ENCODE measurements around the gene ENTPD6. TPM values are rescaled to one million over a fixed set of nuclear protein-coding genes. Genes with fewer than 3 reads are reported as not detected.
A peak's percentile ranks its signal among the peaks of the same experiment; 100 is the strongest.

ENTPD6 gene
- total and polyA plus RNA-seq, 12 donors, result 30.9 to 260 (median 107) TPM

- peaks cover 0 to 43% of the 10 kb centered on the region in 2 donors for H3K36me3 ChIP-seq (replicated peaks in 1 of 2)
- intact Hi-C loops (cut with DNase I), result no loop called here
- DNase-seq, result peak in 1 of 7 donors; percentile 22
- H3K4me1 ChIP-seq (replicated peaks in 1 of 2), result peaks cover 10 to 13% of the 10 kb centered on the region in 2 donors
- no peak for TF ChIP-seq POLR2A (IDR thresholded peaks at IDR 0.05)
- TF ChIP-seq, protein P1, sequence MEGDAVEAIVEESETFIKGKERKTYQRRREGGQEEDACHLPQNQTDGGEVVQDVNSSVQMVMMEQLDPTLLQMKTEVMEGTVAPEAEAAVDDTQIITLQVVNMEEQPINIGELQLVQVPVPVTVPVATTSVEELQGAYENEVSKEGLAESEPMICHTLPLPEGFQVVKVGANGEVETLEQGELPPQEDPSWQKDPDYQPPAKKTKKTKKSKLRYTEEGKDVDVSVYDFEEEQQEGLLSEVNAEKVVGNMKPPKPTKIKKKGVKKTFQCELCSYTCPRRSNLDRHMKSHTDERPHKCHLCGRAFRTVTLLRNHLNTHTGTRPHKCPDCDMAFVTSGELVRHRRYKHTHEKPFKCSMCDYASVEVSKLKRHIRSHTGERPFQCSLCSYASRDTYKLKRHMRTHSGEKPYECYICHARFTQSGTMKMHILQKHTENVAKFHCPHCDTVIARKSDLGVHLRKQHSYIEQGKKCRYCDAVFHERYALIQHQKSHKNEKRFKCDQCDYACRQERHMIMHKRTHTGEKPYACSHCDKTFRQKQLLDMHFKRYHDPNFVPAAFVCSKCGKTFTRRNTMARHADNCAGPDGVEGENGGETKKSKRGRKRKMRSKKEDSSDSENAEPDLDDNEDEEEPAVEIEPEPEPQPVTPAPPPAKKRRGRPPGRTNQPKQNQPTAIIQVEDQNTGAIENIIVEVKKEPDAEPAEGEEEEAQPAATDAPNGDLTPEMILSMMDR (IDR thresholded peaks at IDR 0.05), result no peak
- H3K27ac ChIP-seq, result no peak overlapping the region
- H3K9me3 ChIP-seq (replicated peaks in 1 of 3), result no peaks in the 10 kb centered on the region
- H3K4me3 ChIP-seq, result no peak overlapping the region
- H3K27me3 ChIP-seq, result no peaks in the 10 kb centered on the region
- WGBS, 4 donors, result 84 to 87% (median 86%) methylated on average over 16 to 21 of the region's 21 CpGs; no CpG with 5 or more reads in 1 of the 4 donors
Observed at GRCh38 chr20:25222461-25223178, 27.1 kb downstream of the ENTPD6 start.

DNA sequence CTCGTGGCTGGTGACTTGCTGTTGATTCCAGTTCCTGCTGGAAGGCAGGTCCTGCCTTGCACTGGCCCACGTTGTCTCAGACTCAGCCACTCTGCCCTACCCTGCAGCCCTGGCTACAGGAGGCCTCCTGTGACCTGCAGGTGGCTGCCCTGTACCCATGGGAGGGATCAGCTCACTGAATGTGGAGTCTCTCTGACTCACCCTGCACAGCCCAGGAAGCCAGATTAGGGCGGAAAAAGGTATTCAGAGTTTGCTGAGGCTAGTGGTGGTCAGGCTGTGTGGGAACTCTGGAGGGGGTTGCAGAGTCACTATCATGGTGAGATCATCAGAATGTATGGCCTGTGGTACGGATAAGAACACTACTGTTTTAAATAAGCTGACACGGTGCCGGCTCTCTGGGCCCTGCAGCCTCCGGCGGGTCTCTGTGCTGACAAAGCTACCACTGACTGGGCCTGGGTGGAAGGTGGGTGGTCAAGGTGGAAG is 27.7 kb downstream of the ENTPD6 start:
- H3K36me3 ChIP-seq (replicated peaks in 1 of 2), result peaks cover 0 to 38% of the 10 kb centered on the region in 2 donors
- intact Hi-C loops (cut with DNase I), result no loop called here
- no peaks in the 10 kb centered on the region for H3K9me3 ChIP-seq (replicated peaks in 1 of 3)
- no peak for TF ChIP-seq POLR2A (IDR thresholded peaks at IDR 0.05)
- TF ChIP-seq, protein P1 (IDR thresholded peaks at IDR 0.05), result no peak
- no peak overlapping the region for H3K4me3 ChIP-seq
- peak in 4 of 7 donors; percentile 49 to 59 (median 52) for DNase-seq
- WGBS, 4 donors, result 83 to 86% (median 83%) methylated on average over 6 to 8 of the region's 8 CpGs
- H3K27ac ChIP-seq, result no peak overlapping the region
- no peaks in the 10 kb centered on the region for H3K27me3 ChIP-seq
- H3K4me1 ChIP-seq (replicated peaks in 1 of 2), result peaks cover 12 to 17% of the 10 kb centered on the region in 2 donors

GRCh38 chr20:25223765-25224720 is 28.5 kb downstream of the ENTPD6 start:
- 94 to 96% (median 95%) methylated on average over 14 to 24 of the region's 24 CpGs for WGBS, 4 donors
- Histone ChIP-seq H3K27ac (no peak overlapping the region), H3K36me3 (replicated peaks in 1 of 2) (peaks cover 0 to 30% of the 10 kb centered on the region in 2 donors), H3K27me3 (no peaks in the 10 kb centered on the region), H3K9me3 (replicated peaks in 1 of 3) (no peaks in the 10 kb centered on the region), H3K4me1 (replicated peaks in 1 of 2) (peaks cover 12 to 17% of the 10 kb centered on the region in 2 donors), H3K4me3 (no peak overlapping the region)
- peak in 1 of 7 donors; percentile 20 for DNase-seq
- intact Hi-C loops (cut with DNase I), result no loop called here
- TF ChIP-seq, protein P1 (IDR thresholded peaks at IDR 0.05), result no peak
- TF ChIP-seq POLR2A (IDR thresholded peaks at IDR 0.05), result no peak

GRCh38 chr20:25224941-25225340 is 29.4 kb downstream of the ENTPD6 start:
- WGBS, 4 donors, result 96 to 100% (median 97%) methylated on average over 4 to 16 of the region's 16 CpGs
- Histone ChIP-seq H3K27ac (no peak overlapping the region), H3K27me3 (no peaks in the 10 kb centered on the region), H3K4me1 (replicated peaks in 1 of 2) (peaks cover 12 to 17% of the 10 kb centered on the region in 2 donors), H3K4me3 (no peak overlapping the region), H3K36me3 (replicated peaks in 1 of 2) (peaks cover 0 to 25% of the 10 kb centered on the region in 2 donors), H3K9me3 (replicated peaks in 1 of 3) (no peaks in the 10 kb centered on the region)
- DNase-seq, result peak in 1 of 7 donors; percentile 26
- TF ChIP-seq POLR2A (IDR thresholded peaks at IDR 0.05), result no peak
- TF ChIP-seq, protein P1 (IDR thresholded peaks at IDR 0.05), result no peak
- intact Hi-C loops (cut with DNase I), result no loop called here
